GM23338 (cell line): ENCODE results near the gene ZNF469.

ENCODE experiments used
- CREB1 ChIP-seq: fragments of 250-450 bp; sonication (Bioruptor Pico); IDR thresholded peaks from 2 replicates; pipeline ENCODE4 v1.5.0; 2020; ENCODE audit warnings: low read depth, mild to moderate bottlenecking, moderate library complexity
- EZH2 ChIP-seq: fragments of 200-600 bp; sonication (generic); IDR thresholded peaks from one replicate; pipeline ENCODE4 v1.8.0; 2017; ENCODE audit warnings: antibody characterized with exemption, mild to moderate bottlenecking, low read depth; ENCODE audit not compliant: unreplicated experiment
- EZH2phosphoT487 ChIP-seq: fragments of 200-600 bp; sonication (generic); IDR thresholded peaks from one replicate; pipeline ENCODE4 v1.8.1; 2018; ENCODE audit warnings: antibody characterized with exemption; ENCODE audit not compliant: unreplicated experiment
- JUNB ChIP-seq: IDR thresholded peaks from one replicate; pipeline ENCODE4 v1.6.1; 2016; ENCODE audit warnings: antibody characterized with exemption; ENCODE audit not compliant: unreplicated experiment
- POLR2AphosphoS5 ChIP-seq: IDR thresholded peaks from 2 replicates; pipeline ENCODE4 v1.6.1; 2016; ENCODE audit warnings: antibody characterized with exemption, low read depth
- REST ChIP-seq: IDR thresholded peaks from one replicate; pipeline ENCODE4 v1.6.1; 2018; ENCODE audit warnings: antibody characterized with exemption; ENCODE audit not compliant: unreplicated experiment
- STAT1 ChIP-seq: IDR thresholded peaks from one replicate; pipeline ENCODE4 v1.6.1; 2016; ENCODE audit warnings: antibody characterized with exemption; ENCODE audit not compliant: unreplicated experiment
- ZNF114 ChIP-seq: fragments of 250-450 bp; sonication (Bioruptor Pico); IDR thresholded peaks from 2 replicates; pipeline ENCODE4 v1.5.0; 2020; ENCODE audit warnings: mild to moderate bottlenecking, moderate library complexity
- TF ChIP-seq, protein P1 (sequence below), 2 experiments: fragments of 200-600 bp in 1 of 2; sonication (generic) in 1 of 2; conservative IDR thresholded peaks; 2 replicates each; pipeline versions ENCODE4 v1.5.1 to v1.6.1; 2016 to 2017; ENCODE audit warnings: antibody characterized with exemption in 2 of 2, low read depth in 2 of 2, mild to moderate bottlenecking in 2 of 2, moderate library complexity in 1 of 2
- TF ChIP-seq, protein P2 (sequence below): IDR thresholded peaks from 2 replicates; pipeline ENCODE4 v1.6.1; 2016; ENCODE audit warnings: antibody characterized with exemption
- TF ChIP-seq, protein P3 (sequence below): fragments of 250-450 bp; sonication (Bioruptor Pico); IDR thresholded peaks from 2 replicates; pipeline ENCODE4 v1.5.0; 2020; ENCODE audit warnings: mild to moderate bottlenecking, moderate library complexity

DNA sequence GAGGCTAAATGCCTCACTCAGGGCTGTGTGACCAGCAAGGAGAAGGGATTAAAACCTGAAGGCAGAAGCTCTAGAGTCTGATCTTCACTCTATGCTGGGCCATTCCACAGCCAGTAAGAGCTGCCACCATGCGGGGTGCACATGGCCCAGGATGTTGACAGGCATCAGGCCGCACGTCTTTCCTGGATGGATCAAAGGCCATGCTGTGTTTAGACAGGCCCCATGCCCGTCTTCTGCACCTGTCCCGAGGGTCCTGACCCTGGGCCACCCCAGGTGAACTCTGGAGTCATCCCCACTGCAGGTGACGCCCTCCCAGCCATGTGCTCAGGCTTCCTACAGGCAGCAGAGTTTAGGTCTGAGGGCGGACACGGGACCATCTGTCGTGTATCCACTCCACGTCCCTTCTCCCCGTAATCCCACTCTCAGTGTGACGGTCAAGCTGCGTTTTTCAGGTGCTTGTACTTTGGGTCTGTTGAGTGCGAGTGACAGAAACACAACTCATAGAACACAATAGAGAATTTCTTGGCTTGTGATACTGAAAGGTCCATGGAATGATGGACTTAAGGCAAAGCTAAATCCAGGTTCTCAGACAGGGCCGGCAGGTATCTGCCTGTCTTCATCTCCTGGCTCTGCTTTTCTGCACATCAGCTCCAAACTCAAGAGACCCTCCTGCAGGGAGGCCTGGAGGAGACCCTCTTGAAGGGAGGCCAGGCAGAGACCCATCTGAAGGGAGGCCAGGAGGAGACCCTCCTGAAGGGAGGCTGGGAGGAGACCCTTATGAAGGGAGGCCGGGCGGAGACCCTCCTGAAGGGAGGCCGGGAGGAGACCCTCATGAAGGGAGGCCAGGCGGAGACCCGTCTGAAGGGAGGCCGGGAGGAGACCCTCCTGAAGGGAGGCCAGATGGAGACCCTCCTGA lies 13.2 kb downstream of the ZNF469 start:
- TF ChIP-seq, protein P1, sequence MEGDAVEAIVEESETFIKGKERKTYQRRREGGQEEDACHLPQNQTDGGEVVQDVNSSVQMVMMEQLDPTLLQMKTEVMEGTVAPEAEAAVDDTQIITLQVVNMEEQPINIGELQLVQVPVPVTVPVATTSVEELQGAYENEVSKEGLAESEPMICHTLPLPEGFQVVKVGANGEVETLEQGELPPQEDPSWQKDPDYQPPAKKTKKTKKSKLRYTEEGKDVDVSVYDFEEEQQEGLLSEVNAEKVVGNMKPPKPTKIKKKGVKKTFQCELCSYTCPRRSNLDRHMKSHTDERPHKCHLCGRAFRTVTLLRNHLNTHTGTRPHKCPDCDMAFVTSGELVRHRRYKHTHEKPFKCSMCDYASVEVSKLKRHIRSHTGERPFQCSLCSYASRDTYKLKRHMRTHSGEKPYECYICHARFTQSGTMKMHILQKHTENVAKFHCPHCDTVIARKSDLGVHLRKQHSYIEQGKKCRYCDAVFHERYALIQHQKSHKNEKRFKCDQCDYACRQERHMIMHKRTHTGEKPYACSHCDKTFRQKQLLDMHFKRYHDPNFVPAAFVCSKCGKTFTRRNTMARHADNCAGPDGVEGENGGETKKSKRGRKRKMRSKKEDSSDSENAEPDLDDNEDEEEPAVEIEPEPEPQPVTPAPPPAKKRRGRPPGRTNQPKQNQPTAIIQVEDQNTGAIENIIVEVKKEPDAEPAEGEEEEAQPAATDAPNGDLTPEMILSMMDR (conservative IDR thresholded peaks at IDR 0.05; ENCODE audit: low read depth in 2 of 2), result no peak
- TF ChIP-seq JUNB, result no peak
- TF ChIP-seq EZH2phosphoT487, result no peak
- TF ChIP-seq REST, result no peak
- TF ChIP-seq POLR2AphosphoS5, result no peak
- TF ChIP-seq EZH2, result no peak
- TF ChIP-seq, protein P2, sequence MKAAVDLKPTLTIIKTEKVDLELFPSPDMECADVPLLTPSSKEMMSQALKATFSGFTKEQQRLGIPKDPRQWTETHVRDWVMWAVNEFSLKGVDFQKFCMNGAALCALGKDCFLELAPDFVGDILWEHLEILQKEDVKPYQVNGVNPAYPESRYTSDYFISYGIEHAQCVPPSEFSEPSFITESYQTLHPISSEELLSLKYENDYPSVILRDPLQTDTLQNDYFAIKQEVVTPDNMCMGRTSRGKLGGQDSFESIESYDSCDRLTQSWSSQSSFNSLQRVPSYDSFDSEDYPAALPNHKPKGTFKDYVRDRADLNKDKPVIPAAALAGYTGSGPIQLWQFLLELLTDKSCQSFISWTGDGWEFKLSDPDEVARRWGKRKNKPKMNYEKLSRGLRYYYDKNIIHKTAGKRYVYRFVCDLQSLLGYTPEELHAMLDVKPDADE, result no peak
- TF ChIP-seq ZNF114, result no peak
- TF ChIP-seq STAT1, result no peak
- no peak for TF ChIP-seq CREB1 (CRISPR knock-in tag)
- TF ChIP-seq, protein P3, sequence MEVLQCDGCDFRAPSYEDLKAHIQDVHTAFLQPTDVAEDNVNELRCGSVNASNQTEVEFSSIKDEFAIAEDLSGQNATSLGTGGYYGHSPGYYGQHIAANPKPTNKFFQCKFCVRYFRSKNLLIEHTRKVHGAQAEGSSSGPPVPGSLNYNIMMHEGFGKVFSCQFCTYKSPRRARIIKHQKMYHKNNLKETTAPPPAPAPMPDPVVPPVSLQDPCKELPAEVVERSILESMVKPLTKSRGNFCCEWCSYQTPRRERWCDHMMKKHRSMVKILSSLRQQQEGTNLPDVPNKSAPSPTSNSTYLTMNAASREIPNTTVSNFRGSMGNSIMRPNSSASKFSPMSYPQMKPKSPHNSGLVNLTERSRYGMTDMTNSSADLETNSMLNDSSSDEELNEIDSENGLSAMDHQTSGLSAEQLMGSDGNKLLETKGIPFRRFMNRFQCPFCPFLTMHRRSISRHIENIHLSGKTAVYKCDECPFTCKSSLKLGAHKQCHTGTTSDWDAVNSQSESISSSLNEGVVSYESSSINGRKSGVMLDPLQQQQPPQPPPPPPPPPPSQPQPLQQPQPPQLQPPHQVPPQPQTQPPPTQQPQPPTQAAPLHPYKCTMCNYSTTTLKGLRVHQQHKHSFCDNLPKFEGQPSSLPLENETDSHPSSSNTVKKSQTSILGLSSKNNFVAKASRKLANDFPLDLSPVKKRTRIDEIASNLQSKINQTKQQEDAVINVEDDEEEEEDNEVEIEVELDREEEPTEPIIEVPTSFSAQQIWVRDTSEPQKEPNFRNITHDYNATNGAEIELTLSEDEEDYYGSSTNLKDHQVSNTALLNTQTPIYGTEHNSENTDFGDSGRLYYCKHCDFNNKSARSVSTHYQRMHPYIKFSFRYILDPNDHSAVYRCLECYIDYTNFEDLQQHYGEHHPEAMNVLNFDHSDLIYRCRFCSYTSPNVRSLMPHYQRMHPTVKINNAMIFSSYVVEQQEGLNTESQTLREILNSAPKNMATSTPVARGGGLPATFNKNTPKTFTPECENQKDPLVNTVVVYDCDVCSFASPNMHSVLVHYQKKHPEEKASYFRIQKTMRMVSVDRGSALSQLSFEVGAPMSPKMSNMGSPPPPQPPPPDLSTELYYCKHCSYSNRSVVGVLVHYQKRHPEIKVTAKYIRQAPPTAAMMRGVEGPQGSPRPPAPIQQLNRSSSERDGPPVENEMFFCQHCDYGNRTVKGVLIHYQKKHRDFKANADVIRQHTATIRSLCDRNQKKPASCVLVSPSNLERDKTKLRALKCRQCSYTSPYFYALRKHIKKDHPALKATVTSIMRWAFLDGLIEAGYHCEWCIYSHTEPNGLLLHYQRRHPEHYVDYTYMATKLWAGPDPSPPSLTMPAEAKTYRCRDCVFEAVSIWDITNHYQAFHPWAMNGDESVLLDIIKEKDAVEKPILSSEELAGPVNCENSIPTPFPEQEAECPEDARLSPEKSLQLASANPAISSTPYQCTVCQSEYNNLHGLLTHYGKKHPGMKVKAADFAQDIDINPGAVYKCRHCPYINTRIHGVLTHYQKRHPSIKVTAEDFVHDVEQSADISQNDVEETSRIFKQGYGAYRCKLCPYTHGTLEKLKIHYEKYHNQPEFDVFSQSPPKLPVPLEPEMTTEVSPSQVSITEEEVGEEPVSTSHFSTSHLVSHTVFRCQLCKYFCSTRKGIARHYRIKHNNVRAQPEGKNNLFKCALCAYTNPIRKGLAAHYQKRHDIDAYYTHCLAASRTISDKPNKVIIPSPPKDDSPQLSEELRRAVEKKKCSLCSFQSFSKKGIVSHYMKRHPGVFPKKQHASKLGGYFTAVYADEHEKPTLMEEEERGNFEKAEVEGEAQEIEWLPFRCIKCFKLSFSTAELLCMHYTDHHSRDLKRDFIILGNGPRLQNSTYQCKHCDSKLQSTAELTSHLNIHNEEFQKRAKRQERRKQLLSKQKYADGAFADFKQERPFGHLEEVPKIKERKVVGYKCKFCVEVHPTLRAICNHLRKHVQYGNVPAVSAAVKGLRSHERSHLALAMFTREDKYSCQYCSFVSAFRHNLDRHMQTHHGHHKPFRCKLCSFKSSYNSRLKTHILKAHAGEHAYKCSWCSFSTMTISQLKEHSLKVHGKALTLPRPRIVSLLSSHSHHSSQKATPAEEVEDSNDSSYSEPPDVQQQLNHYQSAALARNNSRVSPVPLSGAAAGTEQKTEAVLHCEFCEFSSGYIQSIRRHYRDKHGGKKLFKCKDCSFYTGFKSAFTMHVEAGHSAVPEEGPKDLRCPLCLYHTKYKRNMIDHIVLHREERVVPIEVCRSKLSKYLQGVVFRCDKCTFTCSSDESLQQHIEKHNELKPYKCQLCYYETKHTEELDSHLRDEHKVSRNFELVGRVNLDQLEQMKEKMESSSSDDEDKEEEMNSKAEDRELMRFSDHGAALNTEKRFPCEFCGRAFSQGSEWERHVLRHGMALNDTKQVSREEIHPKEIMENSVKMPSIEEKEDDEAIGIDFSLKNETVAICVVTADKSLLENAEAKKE (CRISPR knock-in tag), result no peak
